Measurements from ENCODE around the gene LRRC17. TPM values are rescaled to one million over a fixed set of nuclear protein-coding genes. Genes with fewer than 3 reads are reported as not detected.

LRRC17 gene
- total and polyA plus RNA-seq, 9 of the 15 experiments (the other 6 are each of a cell fraction or from before 2014, with no cell fraction given), result 0.03 to 0.18 (median 0.12) TPM; not detected in 5

- peak; percentile 81; the same call in 1 of the 2 replicates for TF ChIP-seq ARID3A (IDR thresholded peaks at IDR 0.05; ENCODE audit: borderline replicate concordance, low read depth, low read length)
- TF ChIP-seq NFIX (CRISPR knock-in tag; IDR thresholded peaks at IDR 0.05; ENCODE audit: low read depth), result no peak
- TF ChIP-seq RB1 (IDR thresholded peaks at IDR 0.05; ENCODE audit: low read depth), result no peak
- TF ChIP-seq EP300 (IDR thresholded peaks at IDR 0.05; ENCODE audit: low read length), result peak; percentile 82
- peak; percentile 44 for TF ChIP-seq SPI1 (IDR thresholded peaks at IDR 0.05; ENCODE audit: borderline replicate concordance, low read depth, low read length)
- TF ChIP-seq E2F5 (CRISPR knock-in tag; IDR thresholded peaks at IDR 0.05), result no peak; the same call in 1 of the 2 replicates
- no peak for TF ChIP-seq FUS (optimal IDR thresholded peaks at IDR 0.05; ENCODE audit: low read depth, low read length)
- TF ChIP-seq ZNF445 (CRISPR knock-in tag; IDR thresholded peaks at IDR 0.05; ENCODE audit: low read depth), result no peak
- peak; percentile 97 for TF ChIP-seq MTA3 (IDR thresholded peaks at IDR 0.05; ENCODE audit: borderline replicate concordance)
- peak; percentile 81 for TF ChIP-seq GABPB1 (CRISPR knock-in tag; IDR thresholded peaks at IDR 0.05)
- TF ChIP-seq ERF (CRISPR knock-in tag; IDR thresholded peaks at IDR 0.05), result no peak
- 0 out of 2 replicates have a peak, but pooled peaks have one; percentile 69 for TF ChIP-seq THRB (CRISPR knock-in tag; conservative IDR thresholded peaks at IDR 0.05)
- no peak for TF ChIP-seq CCAR2 (IDR thresholded peaks at IDR 0.05; ENCODE audit: low read depth, low read length)
- TF ChIP-seq SETDB1 (IDR thresholded peaks at IDR 0.05; ENCODE audit: low read length), result no peak
- peak; percentile 85 for TF ChIP-seq SMARCC2 (IDR thresholded peaks at IDR 0.05; ENCODE audit: low read depth)
- peak in 1 of 2 experiments; percentile 81; a peak in 1 of 4 replicates for TF ChIP-seq SRF (CRISPR knock-in tag; IDR thresholded peaks at IDR 0.05)
- TF ChIP-seq SRSF3 (IDR thresholded peaks at IDR 0.05; ENCODE audit: insufficient read depth, low read length), result no peak
- peak; percentile 19; the same call in 1 of the 2 replicates for TF ChIP-seq SP1 (CRISPR knock-in tag; IDR thresholded peaks at IDR 0.05)
- TF ChIP-seq POU5F1 (IDR thresholded peaks at IDR 0.05; ENCODE audit: borderline replicate concordance, low read depth, low read length, partially characterized antibody), result peak; percentile 6
- peak; percentile 59; the same call in 1 of the 2 replicates for TF ChIP-seq NR2C2 (CRISPR knock-in tag; IDR thresholded peaks at IDR 0.05)
- TF ChIP-seq NR2C2 (tag; IDR thresholded peaks at IDR 0.05), result peak; percentile 52; the same call in 1 of the 2 replicates
- TF ChIP-seq ZNF551 (CRISPR knock-in tag; IDR thresholded peaks at IDR 0.05), result no peak
- no peak for TF ChIP-seq ZNF830 (CRISPR knock-in tag; IDR thresholded peaks at IDR 0.05)
- TF ChIP-seq RAD21 (CRISPR knock-in tag; conservative IDR thresholded peaks at IDR 0.05 in 1 of 2, IDR thresholded peaks at IDR 0.05 in 1 of 2), result no peak; a peak in 1 of 4 replicates
Measured at GRCh38 chr7:102973096-102973802, 60.4 kb downstream of the LRRC17 start (continued).
